ENCODE results near the gene OXLD1.

OXLD1 gene

DNA sequence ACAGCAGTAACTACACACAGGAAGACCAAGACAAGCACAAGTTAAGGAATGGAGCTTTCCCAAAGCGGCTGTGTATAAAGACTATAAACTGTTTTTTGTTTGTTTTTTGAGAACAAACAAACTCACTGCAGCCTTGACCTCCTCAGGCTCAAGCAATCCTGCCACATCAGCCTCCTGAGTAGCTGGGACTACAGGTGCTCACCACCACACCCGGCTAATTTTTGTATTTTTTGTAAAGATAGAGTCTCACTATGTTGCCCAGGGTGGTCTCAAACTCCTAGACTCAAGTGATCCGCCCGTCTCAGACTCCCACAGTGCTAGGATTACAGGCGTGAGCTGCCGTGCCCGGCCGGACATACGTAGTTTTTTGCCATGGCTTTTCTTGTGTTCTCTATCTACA, 6.0 kb downstream of the OXLD1 start:
- DNase-seq (ENCODE audit: low read depth) = no peak
- TF ChIP-seq, protein P1, sequence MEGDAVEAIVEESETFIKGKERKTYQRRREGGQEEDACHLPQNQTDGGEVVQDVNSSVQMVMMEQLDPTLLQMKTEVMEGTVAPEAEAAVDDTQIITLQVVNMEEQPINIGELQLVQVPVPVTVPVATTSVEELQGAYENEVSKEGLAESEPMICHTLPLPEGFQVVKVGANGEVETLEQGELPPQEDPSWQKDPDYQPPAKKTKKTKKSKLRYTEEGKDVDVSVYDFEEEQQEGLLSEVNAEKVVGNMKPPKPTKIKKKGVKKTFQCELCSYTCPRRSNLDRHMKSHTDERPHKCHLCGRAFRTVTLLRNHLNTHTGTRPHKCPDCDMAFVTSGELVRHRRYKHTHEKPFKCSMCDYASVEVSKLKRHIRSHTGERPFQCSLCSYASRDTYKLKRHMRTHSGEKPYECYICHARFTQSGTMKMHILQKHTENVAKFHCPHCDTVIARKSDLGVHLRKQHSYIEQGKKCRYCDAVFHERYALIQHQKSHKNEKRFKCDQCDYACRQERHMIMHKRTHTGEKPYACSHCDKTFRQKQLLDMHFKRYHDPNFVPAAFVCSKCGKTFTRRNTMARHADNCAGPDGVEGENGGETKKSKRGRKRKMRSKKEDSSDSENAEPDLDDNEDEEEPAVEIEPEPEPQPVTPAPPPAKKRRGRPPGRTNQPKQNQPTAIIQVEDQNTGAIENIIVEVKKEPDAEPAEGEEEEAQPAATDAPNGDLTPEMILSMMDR (conservative IDR thresholded peaks at IDR 0.05; ENCODE audit: low read depth, low read length) = no peak
- H3K4me3 ChIP-seq (ENCODE audit: low read depth, low read length) = no peak overlapping the region

DNA sequence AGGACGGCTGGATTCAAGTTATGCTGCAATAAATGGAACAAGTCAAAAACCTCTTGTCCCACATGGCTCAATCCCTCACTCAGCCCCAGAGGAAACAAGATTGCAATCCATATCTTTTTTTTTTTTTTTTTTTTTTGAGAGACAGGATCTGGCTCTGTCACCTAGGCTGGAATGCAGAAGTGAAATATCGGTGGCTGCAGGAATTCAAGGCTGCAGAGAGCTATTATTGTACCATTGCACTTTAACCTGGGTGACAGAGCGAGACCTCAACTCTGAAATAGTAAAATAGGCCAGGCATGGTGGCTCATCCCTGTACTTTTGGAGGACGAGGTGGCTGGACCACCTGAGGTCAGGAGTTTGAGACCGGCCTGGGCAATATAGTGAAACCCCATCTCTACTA, 7.4 kb downstream of the OXLD1 start:
- H3K4me3 ChIP-seq (ENCODE audit: low read depth, low read length) = no peak overlapping the region
- DNase-seq (ENCODE audit: low read depth) = no peak

DNA sequence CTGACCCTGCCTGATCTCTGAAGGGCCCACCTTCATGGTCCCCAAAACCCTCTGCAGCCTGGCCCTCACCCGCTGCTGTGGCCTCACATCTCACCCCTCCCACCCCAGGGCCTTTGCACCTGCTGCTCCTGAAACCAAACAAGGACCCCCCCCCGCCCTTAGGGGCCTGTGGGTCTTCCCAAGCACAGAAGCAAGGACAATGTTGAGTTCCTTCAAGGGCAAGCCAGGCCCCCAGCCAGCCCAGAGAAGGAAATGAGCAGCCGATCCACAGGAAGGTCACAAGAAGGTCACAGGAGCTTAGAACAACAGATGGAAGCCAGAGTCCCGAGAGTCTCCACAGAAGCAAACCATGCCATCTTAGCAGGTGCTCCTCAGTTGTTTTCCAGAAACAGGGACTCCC, 9.6 kb downstream of the OXLD1 start:
- DNase-seq (ENCODE audit: low read depth) = no peak
- H3K4me3 ChIP-seq (ENCODE audit: low read depth, low read length) = no peak overlapping the region
- TF ChIP-seq, protein P1 (conservative IDR thresholded peaks at IDR 0.05; ENCODE audit: low read depth, low read length) = no peak

More for the DNA sequence above, 7.4 kb downstream of the OXLD1 start:
- TF ChIP-seq, protein P1 (conservative IDR thresholded peaks at IDR 0.05; ENCODE audit: low read depth, low read length) = no peak

DNA sequence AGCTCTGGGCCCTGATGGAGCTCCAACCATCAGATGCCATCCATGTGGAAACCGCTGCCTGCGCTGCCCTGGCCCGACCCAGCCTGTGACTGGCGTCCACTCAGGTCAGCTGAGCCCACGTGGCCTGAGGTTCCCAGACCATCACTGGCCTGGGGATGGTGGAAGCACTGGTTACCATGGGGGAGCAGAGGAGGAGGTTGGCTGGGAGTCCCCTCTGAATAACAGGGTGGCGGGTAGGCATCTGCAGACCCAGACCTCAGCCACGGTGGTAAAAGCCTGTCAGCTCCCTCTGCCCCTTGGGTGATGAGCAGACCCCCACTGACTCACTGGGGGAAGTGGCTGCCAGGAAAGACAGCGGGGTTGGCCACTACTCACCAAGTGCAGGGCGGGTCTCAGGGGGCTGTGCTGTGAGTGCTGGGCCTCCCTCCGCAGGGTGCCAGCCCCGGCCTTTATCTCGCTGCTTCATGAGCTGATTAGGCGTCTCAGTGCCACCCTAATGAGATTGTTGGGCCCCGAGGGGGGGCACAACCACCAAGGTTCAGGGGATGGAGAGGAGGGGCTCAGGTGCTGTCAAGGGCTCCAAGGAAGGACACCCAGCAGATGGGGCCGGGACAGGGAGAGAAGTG, 10.2 kb downstream of the OXLD1 start, which contains the start of gene PDE6G:
TSS of gene PDE6G (minus strand) at position 425 of the 626 bp plus-strand sequence. CDS start 3,237 bp downstream, outside the sequence.
- H3K4me3 ChIP-seq (ENCODE audit: low read depth, low read length) = no peak within 1 kb of the TSS
- TF ChIP-seq, protein P1 (conservative IDR thresholded peaks at IDR 0.05; ENCODE audit: low read depth, low read length) = no peak
- no peak for DNase-seq (ENCODE audit: low read depth)

DNA sequence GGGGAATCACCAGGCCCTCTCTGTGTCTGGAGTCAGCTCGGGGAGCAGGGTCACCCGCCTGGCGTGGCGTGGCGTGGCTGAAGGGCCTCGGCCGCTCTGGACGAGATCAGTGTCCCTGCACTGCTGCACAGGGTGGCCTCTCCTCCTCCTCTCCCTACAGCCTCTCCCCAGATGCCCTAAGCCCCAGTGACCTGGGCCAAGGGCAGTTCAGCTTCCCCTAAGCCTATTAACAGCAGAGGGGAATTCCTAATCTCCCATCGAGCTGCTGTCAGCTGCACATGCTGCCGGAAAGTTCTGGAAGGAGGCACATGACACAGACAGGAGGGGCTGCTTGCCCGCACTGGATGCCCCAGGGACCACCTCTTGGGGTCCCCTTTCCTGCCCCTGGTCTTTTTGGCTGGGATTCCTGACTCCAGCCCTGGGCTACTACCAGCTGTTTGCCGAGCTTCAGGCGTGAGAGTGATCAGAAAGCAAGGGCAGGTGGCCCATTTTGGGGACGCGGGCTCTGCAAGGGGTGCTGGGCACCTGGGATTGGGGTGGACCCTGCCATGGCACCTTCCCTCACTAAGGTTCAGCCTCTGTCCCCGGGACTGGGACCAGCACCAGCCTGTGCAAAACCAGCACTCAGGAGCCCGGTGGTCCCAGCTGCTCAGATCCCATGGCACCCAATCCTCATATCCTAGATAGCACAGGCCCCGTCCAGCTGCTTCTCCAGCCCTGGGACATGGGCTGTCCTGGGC, 10.9 kb downstream of the OXLD1 start:
- no peak overlapping the region for H3K4me3 ChIP-seq (ENCODE audit: low read depth, low read length)
- TF ChIP-seq, protein P1 (conservative IDR thresholded peaks at IDR 0.05; ENCODE audit: low read depth, low read length) = no peak
- no peak for DNase-seq (ENCODE audit: low read depth)

DNA sequence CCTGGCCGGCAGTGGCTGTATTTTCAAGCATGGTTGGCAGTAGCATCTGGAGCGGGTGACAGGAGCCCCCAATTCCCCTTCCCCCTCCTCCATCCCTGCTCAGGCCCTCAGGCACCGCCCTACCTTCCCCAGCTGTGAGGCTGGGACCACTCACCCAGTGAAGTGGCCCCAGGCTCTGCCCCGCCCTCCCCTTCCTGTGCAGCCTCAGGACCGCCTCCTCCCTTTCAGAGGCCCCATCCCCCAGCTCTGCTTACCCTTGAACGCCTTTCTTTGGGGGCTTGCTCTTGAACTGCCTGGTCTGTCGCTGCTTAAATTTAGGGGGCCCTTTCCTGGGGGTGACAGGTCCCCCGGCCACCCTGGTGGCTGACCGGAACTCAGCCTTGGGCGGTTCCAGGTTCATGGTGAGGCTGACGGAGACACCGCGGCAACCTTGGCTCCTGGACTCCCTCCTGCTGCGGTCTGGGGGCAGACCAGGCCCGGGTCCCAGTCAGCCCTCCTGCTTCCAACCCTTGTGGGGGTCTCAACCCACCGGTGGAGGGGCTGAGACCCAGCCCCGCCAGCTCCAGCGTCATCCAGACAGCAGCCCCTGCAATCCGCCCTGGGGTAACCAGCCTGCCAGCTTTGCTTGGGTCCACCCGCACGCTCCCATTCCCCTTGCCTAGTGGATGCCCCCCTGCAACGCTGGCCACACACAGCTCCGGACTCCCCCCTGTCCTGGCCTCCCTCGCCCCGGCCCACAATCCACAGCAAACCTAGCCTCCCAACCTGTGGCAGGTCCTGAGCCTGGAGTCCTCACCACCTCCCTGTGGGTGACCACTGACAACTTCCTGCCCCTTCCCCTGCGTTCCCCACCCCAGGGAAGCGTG, 13.3 kb downstream of the OXLD1 start:
- TF ChIP-seq, protein P1 (conservative IDR thresholded peaks at IDR 0.05; ENCODE audit: low read depth, low read length) = no peak
- H3K4me3 ChIP-seq (ENCODE audit: low read depth, low read length) = peak overlapping the region; percentile 29
- DNase-seq (ENCODE audit: low read depth) = no peak
